Body of pancreas (tissue), 4 donors: Measurements from ENCODE around the gene GALR2.

ENCODE experiments used
- POLR2A ChIP-seq, 3 donors: fragments of 450-650 bp; IDR thresholded peaks; one replicate each; pipeline ENCODE4 v1.6.1; 2016; ENCODE audit warnings: antibody characterized with exemption in 3 of 3, mild to moderate bottlenecking in 2 of 3
- TF ChIP-seq, protein P1 (sequence below), 7 experiments: fragments of 450-650 bp in 4 of 7; fragments of 200-600 bp in 3 of 7; sonication (generic) in 3 of 7; IDR thresholded peaks; one replicate each; pipeline ENCODE4 v1.5.1; 2016 to 2019; ENCODE audit warnings: antibody characterized with exemption in 7 of 7

DNA sequence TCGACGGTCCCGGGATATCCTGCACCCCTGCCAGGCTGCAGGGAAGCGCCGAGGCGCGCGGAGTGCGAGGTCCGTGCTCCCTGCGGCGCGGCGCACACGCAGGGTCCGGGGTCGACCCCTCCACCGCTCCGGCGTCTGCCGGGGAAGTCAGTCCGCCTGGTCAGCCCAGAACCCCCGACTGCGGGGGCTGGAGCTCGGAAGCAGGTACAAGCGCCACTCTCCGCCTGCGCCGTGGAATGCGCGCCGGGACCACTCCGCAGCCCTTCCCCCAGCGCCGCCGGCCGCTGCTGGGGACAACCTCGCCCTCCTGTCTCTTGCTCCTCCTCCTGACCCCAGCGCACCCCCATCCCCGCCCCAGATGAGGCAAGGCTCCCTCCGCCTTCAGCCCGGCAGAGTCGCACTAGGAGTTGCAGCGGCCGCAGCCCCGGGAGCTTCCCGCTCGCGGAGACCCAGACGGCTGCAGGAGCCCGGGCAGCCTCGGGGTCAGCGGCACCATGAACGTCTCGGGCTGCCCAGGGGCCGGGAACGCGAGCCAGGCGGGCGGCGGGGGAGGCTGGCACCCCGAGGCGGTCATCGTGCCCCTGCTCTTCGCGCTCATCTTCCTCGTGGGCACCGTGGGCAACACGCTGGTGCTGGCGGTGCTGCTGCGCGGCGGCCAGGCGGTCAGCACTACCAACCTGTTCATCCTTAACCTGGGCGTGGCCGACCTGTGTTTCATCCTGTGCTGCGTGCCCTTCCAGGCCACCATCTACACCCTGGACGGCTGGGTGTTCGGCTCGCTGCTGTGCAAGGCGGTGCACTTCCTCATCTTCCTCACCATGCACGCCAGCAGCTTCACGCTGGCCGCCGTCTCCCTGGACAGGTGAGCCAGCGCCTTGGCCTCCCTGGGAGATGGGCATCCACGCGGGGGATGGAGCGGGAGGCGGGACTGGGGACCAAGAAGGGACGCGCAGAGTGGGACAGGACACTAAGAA lies at the start of gene GALR2:
- TF ChIP-seq, protein P1, sequence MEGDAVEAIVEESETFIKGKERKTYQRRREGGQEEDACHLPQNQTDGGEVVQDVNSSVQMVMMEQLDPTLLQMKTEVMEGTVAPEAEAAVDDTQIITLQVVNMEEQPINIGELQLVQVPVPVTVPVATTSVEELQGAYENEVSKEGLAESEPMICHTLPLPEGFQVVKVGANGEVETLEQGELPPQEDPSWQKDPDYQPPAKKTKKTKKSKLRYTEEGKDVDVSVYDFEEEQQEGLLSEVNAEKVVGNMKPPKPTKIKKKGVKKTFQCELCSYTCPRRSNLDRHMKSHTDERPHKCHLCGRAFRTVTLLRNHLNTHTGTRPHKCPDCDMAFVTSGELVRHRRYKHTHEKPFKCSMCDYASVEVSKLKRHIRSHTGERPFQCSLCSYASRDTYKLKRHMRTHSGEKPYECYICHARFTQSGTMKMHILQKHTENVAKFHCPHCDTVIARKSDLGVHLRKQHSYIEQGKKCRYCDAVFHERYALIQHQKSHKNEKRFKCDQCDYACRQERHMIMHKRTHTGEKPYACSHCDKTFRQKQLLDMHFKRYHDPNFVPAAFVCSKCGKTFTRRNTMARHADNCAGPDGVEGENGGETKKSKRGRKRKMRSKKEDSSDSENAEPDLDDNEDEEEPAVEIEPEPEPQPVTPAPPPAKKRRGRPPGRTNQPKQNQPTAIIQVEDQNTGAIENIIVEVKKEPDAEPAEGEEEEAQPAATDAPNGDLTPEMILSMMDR (IDR thresholded peaks at IDR 0.05): no peak
- no peak for TF ChIP-seq POLR2A (IDR thresholded peaks at IDR 0.05)
